Measurements from ENCODE around the gene IRF5. TPM values are rescaled to one million over a fixed set of nuclear protein-coding genes. Genes with fewer than 3 reads are reported as not detected.

Gene IRF5
- total and polyA plus RNA-seq, 9 donors, result 1.6 to 3.5 (median 2.5) TPM

DNA sequence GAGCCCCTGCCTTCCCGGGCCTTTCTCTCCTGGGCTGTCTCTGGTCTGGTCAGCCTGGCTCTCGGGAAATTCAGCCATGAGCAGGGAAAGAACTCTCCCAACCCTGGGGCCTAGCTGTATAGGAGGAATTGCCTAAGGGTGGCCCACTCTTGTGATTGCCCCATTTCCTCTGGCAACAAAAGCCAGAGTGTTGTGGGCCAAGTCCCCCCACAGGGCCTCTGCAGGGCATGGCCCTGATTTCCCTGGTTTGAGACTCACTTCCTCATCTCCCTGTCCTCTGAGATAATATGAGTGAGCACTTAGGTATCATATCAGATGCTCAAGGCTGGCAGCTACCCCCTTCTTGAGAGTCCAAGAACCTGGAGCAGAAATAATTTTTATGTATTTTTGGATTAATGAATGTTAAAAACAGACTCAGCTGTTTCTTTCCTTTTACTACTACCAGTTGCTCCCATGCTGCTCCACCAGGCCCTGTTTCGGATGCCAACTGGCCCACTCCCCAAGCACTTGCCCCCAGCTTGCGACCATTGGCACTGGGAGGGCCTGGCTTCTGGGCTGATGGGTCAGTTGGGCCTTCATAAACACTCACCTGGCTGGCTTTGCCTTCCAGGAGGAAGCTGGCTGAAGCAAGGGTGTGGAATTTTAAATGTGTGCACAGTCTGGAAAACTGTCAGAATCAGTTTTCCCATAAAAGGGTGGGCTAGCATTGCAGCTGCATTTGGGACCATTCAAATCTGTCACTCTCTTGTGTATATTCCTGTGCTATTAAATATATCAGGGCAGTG is 11.4 kb downstream of the IRF5 start:
- Histone ChIP-seq H3K36me3 (ENCODE audit: control insufficient read depth, insufficient read depth, low read length) (peaks cover 18% of the 10 kb centered on the region), H3K27me3 (ENCODE audit: control insufficient read depth, insufficient read depth, low read length) (peaks cover 4% of the 10 kb centered on the region), H3K9me3 (replicated peaks; ENCODE audit: control insufficient read depth, low read depth, low read length) (no peaks in the 10 kb centered on the region), H3K4me1 (ENCODE audit: control insufficient read depth, insufficient read depth, low read length) (peaks cover 12% of the 10 kb centered on the region), H3K27ac (ENCODE audit: low read length) (no peak overlapping the region), H3K4me3 (ENCODE audit: low read length) (no peak overlapping the region)
- no peak for DNase-seq
- 70% methylated on average over 3 of the region's 4 CpGs for WGBS (ENCODE audit: insufficient coverage)

DNA sequence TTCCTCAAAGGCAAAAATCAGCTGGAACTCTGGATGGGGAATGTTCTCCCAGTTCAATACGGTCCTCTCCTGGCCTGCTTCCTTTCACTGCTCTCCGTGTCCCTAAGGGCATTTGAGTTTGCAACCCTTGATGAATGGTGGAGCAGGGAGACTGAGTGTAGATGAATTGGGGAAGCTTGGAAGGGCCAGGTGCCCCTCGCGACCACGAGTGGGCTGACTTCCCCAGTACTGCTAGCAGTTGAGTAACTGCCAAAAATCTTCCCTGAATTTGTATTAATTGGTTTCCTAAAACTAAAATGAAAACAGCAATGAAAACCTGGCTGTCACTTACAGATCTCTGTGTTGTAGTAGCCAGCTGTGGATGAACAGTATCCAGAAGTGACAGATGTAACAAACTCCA is 13.6 kb downstream of the IRF5 start:
- peaks cover 12% of the 10 kb centered on the region for H3K4me1 ChIP-seq (ENCODE audit: control insufficient read depth, insufficient read depth, low read length)
- no peak for DNase-seq
- no peak overlapping the region for H3K4me3 ChIP-seq (ENCODE audit: low read length)
- no peaks in the 10 kb centered on the region for H3K27me3 ChIP-seq (ENCODE audit: control insufficient read depth, insufficient read depth, low read length)
- no peaks in the 10 kb centered on the region for H3K9me3 ChIP-seq (replicated peaks; ENCODE audit: control insufficient read depth, low read depth, low read length)
- H3K36me3 ChIP-seq (ENCODE audit: control insufficient read depth, insufficient read depth, low read length), result peaks cover 32% of the 10 kb centered on the region
- WGBS (ENCODE audit: insufficient coverage), result 80% methylated on average over 3 of the region's 5 CpGs
- no peak overlapping the region for H3K27ac ChIP-seq (ENCODE audit: low read length)

DNA sequence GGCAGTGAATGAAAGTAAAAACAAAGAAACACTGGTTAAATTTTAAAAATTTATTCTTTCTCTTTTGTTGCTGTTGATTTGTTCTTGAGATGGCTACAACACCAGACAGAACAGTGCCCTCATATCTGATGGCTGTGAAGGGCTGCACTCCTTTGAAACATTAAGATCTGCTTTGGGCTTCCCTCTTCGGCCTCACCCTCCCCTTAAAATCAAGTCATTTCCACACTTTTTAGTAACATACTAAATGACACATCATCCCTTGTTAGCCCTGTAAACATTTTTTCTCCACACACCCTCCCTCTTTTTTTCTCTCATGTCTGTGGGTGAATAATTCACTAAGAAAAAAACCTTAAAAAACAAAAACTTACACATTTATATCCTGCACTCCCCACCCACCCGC is 16.4 kb downstream of the IRF5 start:
- WGBS (ENCODE audit: insufficient coverage), result no CpG with 5 or more reads among the region's 2 CpGs
- DNase-seq, result no peak
- Histone ChIP-seq H3K4me3 (ENCODE audit: low read length) (no peak overlapping the region), H3K4me1 (ENCODE audit: control insufficient read depth, insufficient read depth, low read length) (peaks cover 3% of the 10 kb centered on the region), H3K27ac (ENCODE audit: low read length) (no peak overlapping the region), H3K9me3 (replicated peaks; ENCODE audit: control insufficient read depth, low read depth, low read length) (no peaks in the 10 kb centered on the region), H3K27me3 (ENCODE audit: control insufficient read depth, insufficient read depth, low read length) (no peaks in the 10 kb centered on the region), H3K36me3 (ENCODE audit: control insufficient read depth, insufficient read depth, low read length) (peaks cover 54% of the 10 kb centered on the region)

- H3K9me3 ChIP-seq (replicated peaks; ENCODE audit: control insufficient read depth, low read depth, low read length), result no peaks in the 10 kb centered on the region
- H3K4me1 ChIP-seq (ENCODE audit: control insufficient read depth, insufficient read depth, low read length), result no peaks in the 10 kb centered on the region
- H3K36me3 ChIP-seq (ENCODE audit: control insufficient read depth, insufficient read depth, low read length), result peaks cover 54% of the 10 kb centered on the region
- peak; percentile 67 for DNase-seq
- no peak overlapping the region for H3K27ac ChIP-seq (ENCODE audit: low read length)
- H3K4me3 ChIP-seq (ENCODE audit: low read length), result no peak overlapping the region
- WGBS (ENCODE audit: insufficient coverage), result 41% methylated on average over 5 of the region's 15 CpGs
- no peaks in the 10 kb centered on the region for H3K27me3 ChIP-seq (ENCODE audit: control insufficient read depth, insufficient read depth, low read length)
These were observed 17.4 kb downstream of the IRF5 start for GRCh38 chr7:128954830-128955802.

DNA sequence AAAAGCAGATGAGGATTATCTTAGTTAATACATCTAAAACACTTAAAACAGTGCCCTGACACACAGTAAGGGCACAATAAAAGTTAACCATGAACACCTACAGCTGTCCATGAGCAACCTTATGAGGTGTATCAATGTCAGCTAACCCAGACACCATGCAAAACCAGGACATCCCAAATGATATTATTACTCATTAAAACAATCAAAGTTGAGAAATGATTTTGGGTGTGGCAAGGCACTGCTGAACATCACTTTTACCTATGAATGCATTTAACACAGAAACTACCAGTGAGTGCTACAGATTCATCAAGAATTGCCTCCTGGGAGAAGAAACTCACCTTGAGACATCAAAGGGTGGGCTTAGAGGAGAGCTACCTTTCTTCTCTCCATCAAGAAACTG is 18.3 kb downstream of the IRF5 start:
- Histone ChIP-seq H3K27ac (ENCODE audit: low read length) (no peak overlapping the region), H3K27me3 (ENCODE audit: control insufficient read depth, insufficient read depth, low read length) (no peaks in the 10 kb centered on the region), H3K9me3 (replicated peaks; ENCODE audit: control insufficient read depth, low read depth, low read length) (no peaks in the 10 kb centered on the region), H3K4me1 (ENCODE audit: control insufficient read depth, insufficient read depth, low read length) (no peaks in the 10 kb centered on the region), H3K4me3 (ENCODE audit: low read length) (no peak overlapping the region), H3K36me3 (ENCODE audit: control insufficient read depth, insufficient read depth, low read length) (peaks cover 54% of the 10 kb centered on the region)
- no peak for DNase-seq

GRCh38 chr7:128959296-128959695 is 21.6 kb downstream of the IRF5 start:
- no peaks in the 10 kb centered on the region for H3K27me3 ChIP-seq (ENCODE audit: control insufficient read depth, insufficient read depth, low read length)
- H3K4me3 ChIP-seq (ENCODE audit: low read length), result no peak overlapping the region
- H3K4me1 ChIP-seq (ENCODE audit: control insufficient read depth, insufficient read depth, low read length), result no peaks in the 10 kb centered on the region
- WGBS (ENCODE audit: insufficient coverage), result 100% methylated on average over 4 of the region's 4 CpGs
- no peak overlapping the region for H3K27ac ChIP-seq (ENCODE audit: low read length)
- peaks cover 37% of the 10 kb centered on the region for H3K36me3 ChIP-seq (ENCODE audit: control insufficient read depth, insufficient read depth, low read length)
- no peaks in the 10 kb centered on the region for H3K9me3 ChIP-seq (replicated peaks; ENCODE audit: control insufficient read depth, low read depth, low read length)
- DNase-seq, result no peak

- no peaks in the 10 kb centered on the region for H3K27me3 ChIP-seq (ENCODE audit: control insufficient read depth, insufficient read depth, low read length)
These were observed 23.4 kb downstream of the IRF5 start for GRCh38 chr7:128961030-128961659.

DNA sequence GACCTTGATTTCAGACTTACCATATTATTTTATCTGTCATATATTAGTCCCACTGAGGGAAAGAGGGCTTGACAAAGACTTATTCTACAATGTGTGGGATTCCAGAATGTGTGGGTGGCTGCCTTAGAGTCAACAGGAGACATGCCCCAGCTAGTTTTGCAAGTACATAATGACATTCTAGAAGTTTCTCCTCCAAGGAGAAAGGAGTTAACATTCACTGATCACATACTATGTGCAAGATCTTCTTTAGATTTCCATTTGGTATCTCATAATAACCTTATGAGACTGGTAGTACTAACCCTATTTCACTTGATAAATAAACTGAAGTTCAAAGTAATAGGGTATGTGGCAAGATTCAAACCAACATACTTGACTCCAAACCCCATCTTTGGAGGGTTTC is 25.2 kb downstream of the IRF5 start:
- Histone ChIP-seq H3K4me1 (ENCODE audit: control insufficient read depth, insufficient read depth, low read length) (no peaks in the 10 kb centered on the region), H3K27ac (ENCODE audit: low read length) (no peak overlapping the region), H3K27me3 (ENCODE audit: control insufficient read depth, insufficient read depth, low read length) (no peaks in the 10 kb centered on the region), H3K9me3 (replicated peaks; ENCODE audit: control insufficient read depth, low read depth, low read length) (no peaks in the 10 kb centered on the region), H3K4me3 (ENCODE audit: low read length) (no peak overlapping the region), H3K36me3 (ENCODE audit: control insufficient read depth, insufficient read depth, low read length) (peaks cover 27% of the 10 kb centered on the region)
- DNase-seq, result no peak

More at GRCh38 chr7:128961030-128961659, 23.4 kb downstream of the IRF5 start:
- DNase-seq, result no peak
- no peak overlapping the region for H3K27ac ChIP-seq (ENCODE audit: low read length)
- H3K9me3 ChIP-seq (replicated peaks; ENCODE audit: control insufficient read depth, low read depth, low read length), result no peaks in the 10 kb centered on the region
- H3K4me1 ChIP-seq (ENCODE audit: control insufficient read depth, insufficient read depth, low read length), result no peaks in the 10 kb centered on the region
- H3K4me3 ChIP-seq (ENCODE audit: low read length), result no peak overlapping the region
- H3K36me3 ChIP-seq (ENCODE audit: control insufficient read depth, insufficient read depth, low read length), result peaks cover 30% of the 10 kb centered on the region
- 100% methylated on average over 1 of the region's 8 CpGs for WGBS (ENCODE audit: insufficient coverage)

DNA sequence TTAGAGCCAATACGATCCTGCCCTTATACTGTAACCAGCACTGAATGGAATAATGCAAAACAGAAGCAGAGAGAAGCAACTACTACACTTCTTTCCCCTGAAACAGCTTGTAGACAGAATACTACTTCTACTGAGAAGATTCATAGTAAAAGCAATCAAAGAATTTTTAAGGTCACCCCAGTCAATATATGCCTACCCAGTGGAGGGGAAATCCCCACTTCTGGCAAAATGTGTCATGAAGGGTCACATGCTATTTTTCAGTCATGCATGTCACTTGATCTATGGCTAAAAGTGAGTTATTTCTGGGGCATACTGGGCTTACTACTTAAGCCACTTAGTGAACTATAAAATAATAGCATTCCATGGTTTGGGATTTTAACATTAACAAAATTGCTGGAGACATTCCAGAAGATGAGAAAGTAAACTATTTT is 25.6 kb downstream of the IRF5 start:
- no peak for DNase-seq
- H3K4me1 ChIP-seq (ENCODE audit: control insufficient read depth, insufficient read depth, low read length), result no peaks in the 10 kb centered on the region
- H3K4me3 ChIP-seq (ENCODE audit: low read length), result no peak overlapping the region
- 100% methylated on average over 1 of the region's 1 CpG for WGBS (ENCODE audit: insufficient coverage)
- no peaks in the 10 kb centered on the region for H3K27me3 ChIP-seq (ENCODE audit: control insufficient read depth, insufficient read depth, low read length)
- H3K9me3 ChIP-seq (replicated peaks; ENCODE audit: control insufficient read depth, low read depth, low read length), result no peaks in the 10 kb centered on the region
- no peak overlapping the region for H3K27ac ChIP-seq (ENCODE audit: low read length)
- peaks cover 26% of the 10 kb centered on the region for H3K36me3 ChIP-seq (ENCODE audit: control insufficient read depth, insufficient read depth, low read length)

GRCh38 chr7:128968624-128969023 is 30.9 kb downstream of the IRF5 start:
- H3K4me3 ChIP-seq (ENCODE audit: low read length), result no peak overlapping the region
- no CpG with 5 or more reads among the region's 1 CpG for WGBS (ENCODE audit: insufficient coverage)
- H3K36me3 ChIP-seq (ENCODE audit: control insufficient read depth, insufficient read depth, low read length), result peaks cover 43% of the 10 kb centered on the region
- DNase-seq, result no peak
- H3K27ac ChIP-seq (ENCODE audit: low read length), result no peak overlapping the region
- no peaks in the 10 kb centered on the region for H3K4me1 ChIP-seq (ENCODE audit: control insufficient read depth, insufficient read depth, low read length)
- H3K27me3 ChIP-seq (ENCODE audit: control insufficient read depth, insufficient read depth, low read length), result no peaks in the 10 kb centered on the region
- H3K9me3 ChIP-seq (replicated peaks; ENCODE audit: control insufficient read depth, low read depth, low read length), result no peaks in the 10 kb centered on the region

Measured in muscle of leg (tissue), 11 donors.